ENCODE data around the gene FBF1.

DNA sequence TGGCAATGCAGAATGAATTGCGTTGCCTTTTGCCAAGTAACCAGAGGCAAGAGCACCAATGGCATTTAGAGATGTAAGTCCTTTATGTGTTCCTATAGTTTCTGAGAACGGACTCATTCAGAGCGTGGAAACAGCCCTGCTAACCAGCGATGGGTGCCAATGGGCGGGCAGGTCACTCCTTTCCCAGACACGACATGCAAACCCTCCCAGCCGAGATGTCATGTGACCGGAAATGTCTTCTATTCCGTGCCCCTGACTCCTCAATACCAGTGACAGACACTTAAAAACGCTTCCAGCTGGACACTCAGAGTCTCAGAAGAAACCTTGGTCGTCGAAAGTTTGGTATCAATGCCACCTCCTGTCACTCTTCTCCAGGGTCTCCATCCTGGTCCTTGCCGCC, 3.2 kb downstream of the FBF1 start:
- TF ChIP-seq RCOR1 (IDR thresholded peaks at IDR 0.05; ENCODE audit: insufficient replicate concordance, low read length), result no peak
- no peak for TF ChIP-seq CTCF (conservative IDR thresholded peaks at IDR 0.05; ENCODE audit: low read depth, low read length)
- no peak for TF ChIP-seq POLR2A (IDR thresholded peaks at IDR 0.05; ENCODE audit: low read depth, low read length)
- TF ChIP-seq CHD1 (IDR thresholded peaks at IDR 0.05; ENCODE audit: low read depth, low read length), result no peak
- TF ChIP-seq CEBPB (IDR thresholded peaks at IDR 0.05; ENCODE audit: low read depth, low read length), result no peak
- TF ChIP-seq BHLHE40 (IDR thresholded peaks at IDR 0.05; ENCODE audit: low read depth, low read length), result no peak
- TF ChIP-seq, protein P1, sequence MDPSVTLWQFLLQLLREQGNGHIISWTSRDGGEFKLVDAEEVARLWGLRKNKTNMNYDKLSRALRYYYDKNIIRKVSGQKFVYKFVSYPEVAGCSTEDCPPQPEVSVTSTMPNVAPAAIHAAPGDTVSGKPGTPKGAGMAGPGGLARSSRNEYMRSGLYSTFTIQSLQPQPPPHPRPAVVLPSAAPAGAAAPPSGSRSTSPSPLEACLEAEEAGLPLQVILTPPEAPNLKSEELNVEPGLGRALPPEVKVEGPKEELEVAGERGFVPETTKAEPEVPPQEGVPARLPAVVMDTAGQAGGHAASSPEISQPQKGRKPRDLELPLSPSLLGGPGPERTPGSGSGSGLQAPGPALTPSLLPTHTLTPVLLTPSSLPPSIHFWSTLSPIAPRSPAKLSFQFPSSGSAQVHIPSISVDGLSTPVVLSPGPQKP (IDR thresholded peaks at IDR 0.05; ENCODE audit: borderline replicate concordance, low read depth, low read length), result no peak
- TF ChIP-seq MAZ (IDR thresholded peaks at IDR 0.05; ENCODE audit: borderline replicate concordance, low read depth, low read length), result no peak
- TF ChIP-seq, protein P2, sequence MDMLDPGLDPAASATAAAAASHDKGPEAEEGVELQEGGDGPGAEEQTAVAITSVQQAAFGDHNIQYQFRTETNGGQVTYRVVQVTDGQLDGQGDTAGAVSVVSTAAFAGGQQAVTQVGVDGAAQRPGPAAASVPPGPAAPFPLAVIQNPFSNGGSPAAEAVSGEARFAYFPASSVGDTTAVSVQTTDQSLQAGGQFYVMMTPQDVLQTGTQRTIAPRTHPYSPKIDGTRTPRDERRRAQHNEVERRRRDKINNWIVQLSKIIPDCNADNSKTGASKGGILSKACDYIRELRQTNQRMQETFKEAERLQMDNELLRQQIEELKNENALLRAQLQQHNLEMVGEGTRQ (IDR thresholded peaks at IDR 0.05; ENCODE audit: low read depth, low read length), result no peak
- no peak for TF ChIP-seq MXI1 (IDR thresholded peaks at IDR 0.05; ENCODE audit: borderline replicate concordance, low read depth, low read length)
- no peak for TF ChIP-seq SMC3 (IDR thresholded peaks at IDR 0.05; ENCODE audit: low read depth, low read length)
